NCI-H446 treated with DMSO at 0.1 percent for 48 hours (cell line): Measurements from ENCODE around the gene ROGDI.
A peak's percentile ranks its signal among the peaks of the same experiment; 100 is the strongest.

ENCODE experiments used
- DNase-seq: peaks from one replicate; lab custom pipeline; 2025; lab: John Stamatoyannopoulos, UW

The ROGDI gene, protein sequence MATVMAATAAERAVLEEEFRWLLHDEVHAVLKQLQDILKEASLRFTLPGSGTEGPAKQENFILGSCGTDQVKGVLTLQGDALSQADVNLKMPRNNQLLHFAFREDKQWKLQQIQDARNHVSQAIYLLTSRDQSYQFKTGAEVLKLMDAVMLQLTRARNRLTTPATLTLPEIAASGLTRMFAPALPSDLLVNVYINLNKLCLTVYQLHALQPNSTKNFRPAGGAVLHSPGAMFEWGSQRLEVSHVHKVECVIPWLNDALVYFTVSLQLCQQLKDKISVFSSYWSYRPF

DNA sequence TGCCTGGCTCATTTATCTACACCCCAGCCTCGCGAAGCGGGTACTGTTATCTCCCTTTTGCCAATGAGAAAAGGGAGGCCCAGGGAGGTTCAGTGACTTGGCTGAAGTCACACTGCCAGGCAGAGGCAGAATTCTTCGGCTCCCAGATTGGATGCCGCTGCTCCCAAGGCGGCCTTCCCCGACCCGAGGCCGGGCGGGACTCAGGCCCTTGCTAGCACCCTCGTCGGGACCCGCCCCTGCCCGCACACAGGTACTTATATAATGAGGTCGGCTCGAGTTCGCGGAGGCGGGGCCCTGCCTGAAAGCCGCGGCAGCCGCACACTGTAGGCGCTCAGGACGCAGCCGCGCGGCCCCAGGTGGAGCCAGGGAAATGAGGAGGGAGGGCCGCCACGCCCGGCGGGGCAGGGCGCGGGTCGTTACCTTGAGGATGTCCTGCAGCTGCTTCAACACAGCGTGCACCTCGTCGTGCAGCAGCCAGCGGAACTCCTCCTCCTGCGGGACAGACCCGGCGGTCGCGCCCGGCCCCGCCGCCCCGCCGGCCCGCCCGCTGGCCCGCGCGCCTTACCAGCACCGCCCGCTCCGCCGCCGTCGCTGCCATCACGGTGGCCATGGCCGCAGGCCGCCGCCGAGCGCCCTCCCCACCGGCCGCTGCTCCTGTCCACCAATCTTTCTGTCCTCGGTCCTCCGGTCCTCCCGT lies at the start of gene ROGDI:
TSS of gene ROGDI (minus strand) at position 672 of the 697 bp plus-strand sequence. CDS start at position 610, 62 bp downstream.
- no peak for DNase-seq

- no peak for DNase-seq
Measured at GRCh38 chr16:4850211-4850610, 47.8 kb upstream of the ROGDI start.

DNA sequence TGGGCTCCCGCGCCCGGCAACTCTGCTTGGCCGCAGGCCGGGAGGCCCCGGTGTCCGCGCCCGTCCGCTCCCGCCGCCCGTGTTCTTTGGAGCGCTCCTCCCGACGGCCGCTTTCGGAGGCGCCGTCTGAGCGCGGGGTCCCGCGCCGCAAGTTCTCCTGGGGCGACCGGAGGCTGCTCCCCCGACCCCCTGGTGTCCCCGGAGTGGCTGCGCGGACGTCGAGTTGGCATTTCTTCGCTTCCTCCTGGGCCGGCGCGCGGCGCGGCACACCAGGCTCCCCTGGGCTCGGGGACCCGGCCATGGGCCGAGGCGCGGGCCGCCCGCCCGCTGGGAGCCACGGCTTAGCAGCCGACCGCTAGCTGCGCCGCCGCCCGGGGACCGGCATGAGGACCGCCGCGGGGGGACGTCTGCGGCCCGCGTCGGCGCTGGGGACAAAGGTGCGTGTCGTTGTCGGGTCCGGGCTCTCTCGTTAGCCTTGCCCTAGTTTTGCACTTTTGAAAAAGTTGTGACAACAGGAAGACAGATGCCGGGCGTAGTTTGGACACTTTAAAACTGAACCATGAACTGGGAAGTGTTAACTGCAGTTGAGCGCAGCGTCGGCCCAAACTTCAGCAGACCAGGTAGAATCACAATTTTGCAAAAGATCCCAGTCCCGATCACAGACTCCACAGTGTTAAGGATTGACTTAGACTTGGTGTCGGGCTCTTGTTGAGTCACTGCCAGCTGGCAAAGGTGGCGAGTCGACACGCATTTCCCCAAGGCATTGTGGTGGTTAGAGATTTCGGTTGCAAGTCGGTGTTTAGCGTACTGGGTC lies 45.5 kb upstream of the ROGDI start:
- DNase-seq, result no peak

DNA sequence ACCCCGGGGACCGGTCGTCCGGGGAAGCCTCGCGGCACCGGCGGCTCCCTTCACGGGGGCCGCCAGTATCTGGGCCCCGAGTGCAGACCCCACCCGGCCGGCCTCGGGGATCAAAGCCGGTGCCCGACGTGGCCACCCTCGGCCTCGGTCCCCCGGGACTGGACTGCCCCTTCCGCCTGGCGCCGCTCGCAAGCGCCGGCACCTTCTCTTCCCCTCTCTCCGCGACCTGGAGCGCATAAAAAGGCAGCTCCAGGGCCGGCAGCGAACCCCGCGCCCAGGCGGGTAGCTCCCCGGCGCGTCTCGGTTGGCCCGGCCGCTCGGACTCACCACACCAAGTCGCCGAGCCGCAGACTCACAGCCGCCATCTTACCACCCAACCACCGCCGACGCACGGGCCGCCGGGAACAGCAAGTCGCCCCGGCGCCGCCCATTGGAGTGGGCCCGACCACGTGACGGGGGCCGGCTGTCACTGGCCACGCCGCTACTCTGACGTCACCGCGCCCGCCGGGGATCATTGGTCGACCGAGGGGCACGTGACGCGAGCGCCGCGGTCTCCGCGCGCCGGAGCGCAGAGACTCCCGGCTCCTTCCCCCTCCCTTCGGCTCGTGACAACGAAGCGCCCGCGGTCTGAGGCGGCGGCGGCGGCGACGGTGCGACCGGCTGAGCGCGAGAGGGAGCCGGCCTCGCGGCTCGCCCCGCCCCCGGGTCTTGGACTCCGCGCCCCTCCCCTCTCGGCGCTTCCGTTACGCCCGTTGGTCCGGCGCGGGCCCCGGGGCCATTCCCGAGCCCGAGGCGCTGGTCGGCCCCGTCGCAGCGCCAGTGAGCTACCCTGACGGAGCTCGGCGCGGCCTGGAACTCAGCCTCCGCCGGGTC lies 44.7 kb upstream of the ROGDI start, which contains the start of the genes GLYR1 and UBN1:
TSS of gene GLYR1 (minus strand) at position 388 of the 873 bp plus-strand sequence. CDS start at position 365, 23 bp downstream.
TSS of gene UBN1 (plus strand) at position 581 of the 873 bp plus-strand sequence. CDS start 5,437 bp downstream, outside the sequence.
- peak; percentile 90 for DNase-seq

GRCh38 chr16:4846503-4846900 lies 44.1 kb upstream of the ROGDI start:
- no peak for DNase-seq

- no peak for DNase-seq
Measured at GRCh38 chr16:4840984-4841383, 38.6 kb upstream of the ROGDI start.

GRCh38 chr16:4839942-4840341 lies 37.5 kb upstream of the ROGDI start:
- no peak for DNase-seq

DNA sequence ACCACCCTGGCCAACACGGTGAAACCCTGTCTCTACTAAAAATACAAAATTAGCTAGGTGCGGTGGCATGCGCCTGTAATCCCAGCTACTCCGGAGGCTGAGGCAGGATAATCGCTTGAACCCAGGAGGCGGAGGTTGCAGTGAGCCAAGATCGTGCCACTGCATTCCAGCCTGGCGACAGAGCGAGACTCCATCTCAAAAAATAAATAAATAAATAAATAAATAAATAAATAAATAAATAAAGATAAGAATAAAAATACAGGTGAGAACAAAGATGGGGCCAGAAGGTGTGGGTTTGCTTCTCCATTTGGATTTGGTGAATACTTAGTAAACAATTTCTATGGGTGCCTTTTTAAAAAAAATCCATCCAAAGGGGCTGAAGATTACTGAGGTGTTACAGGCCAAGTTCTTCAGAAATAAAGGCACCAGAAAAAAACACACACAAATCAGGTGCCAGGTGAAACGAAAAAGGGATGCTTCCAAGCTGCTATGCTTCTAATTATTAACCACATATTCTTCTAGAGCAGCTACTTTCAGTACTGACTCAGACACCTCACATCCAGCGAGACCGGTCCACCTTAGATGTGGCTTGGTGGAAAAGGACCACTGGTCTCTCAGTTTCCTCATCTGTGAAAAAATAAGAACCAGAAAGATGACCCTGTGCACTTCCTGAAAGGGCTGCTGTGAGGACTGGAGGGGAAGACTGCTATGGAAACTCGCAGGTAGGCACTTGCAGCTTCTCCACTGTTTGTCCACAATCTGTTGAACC lies 35.5 kb upstream of the ROGDI start:
- no peak for DNase-seq

GRCh38 chr16:4836727-4837126 lies 34.3 kb upstream of the ROGDI start:
- no peak for DNase-seq

- no peak for DNase-seq
Measured at GRCh38 chr16:4833584-4833983, 31.2 kb upstream of the ROGDI start.

- DNase-seq, result no peak
Measured at GRCh38 chr16:4832698-4833343, 30.4 kb upstream of the ROGDI start.

- no peak for DNase-seq
Measured at GRCh38 chr16:4831616-4832015, 29.2 kb upstream of the ROGDI start.

GRCh38 chr16:4830408-4830807 lies 28.0 kb upstream of the ROGDI start:
- DNase-seq, result no peak

GRCh38 chr16:4828567-4829321 lies 26.3 kb upstream of the ROGDI start:
- no peak for DNase-seq

- DNase-seq, result no peak
Measured at GRCh38 chr16:4826980-4827379, 24.5 kb upstream of the ROGDI start.

GRCh38 chr16:4826526-4826925 lies 24.1 kb upstream of the ROGDI start:
- DNase-seq, result no peak

DNA sequence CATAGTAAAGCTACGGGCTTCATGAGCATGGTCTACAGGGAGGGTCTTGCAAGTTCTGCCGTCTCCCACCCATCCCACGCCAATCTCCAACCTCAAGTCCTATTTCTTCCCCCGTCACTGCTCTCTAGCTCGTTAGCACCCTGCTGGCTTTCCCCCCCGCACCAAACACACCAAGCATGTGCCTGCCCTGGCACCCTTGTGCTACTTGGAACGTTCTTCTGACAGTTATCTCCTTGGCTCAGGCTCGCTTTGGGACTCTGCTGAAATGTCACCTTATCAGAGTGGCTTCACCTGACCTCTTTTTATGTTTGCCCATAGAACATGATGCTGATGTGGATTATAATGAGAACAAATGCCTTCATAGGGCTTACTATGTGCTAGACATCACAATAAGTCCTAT lies 22.8 kb upstream of the ROGDI start:
- DNase-seq, result no peak

GRCh38 chr16:4820652-4821051 lies 18.2 kb upstream of the ROGDI start:
- no peak for DNase-seq

DNA sequence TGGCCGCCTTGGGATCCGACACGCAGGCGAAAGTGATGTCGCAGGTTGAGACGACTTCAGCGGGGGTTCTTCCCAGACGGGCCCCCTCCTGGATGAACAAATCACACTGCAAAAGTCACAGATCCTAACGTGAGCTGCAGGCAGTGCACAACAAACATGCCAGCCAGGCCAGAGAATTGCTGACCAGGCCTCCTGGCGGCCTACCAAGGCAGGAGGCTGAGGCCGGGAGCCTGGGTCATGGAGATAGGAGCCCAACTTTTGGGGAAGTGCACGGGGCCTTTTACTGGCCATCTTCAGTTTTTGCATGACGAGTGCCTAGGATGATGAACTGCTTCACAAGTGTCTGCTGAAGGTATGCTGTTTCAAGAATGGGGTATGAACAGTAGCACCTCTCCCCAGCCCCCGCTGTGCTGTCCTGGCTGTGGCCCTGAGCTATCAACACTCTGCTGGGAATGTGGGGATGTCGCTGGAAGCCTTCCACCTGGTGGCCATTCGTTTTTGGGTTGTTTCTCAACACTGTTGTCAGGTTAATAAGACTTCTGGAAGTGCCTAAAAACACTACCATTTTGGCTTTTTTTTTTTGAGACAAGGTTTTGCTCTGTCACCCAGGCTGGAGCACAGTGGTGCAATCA lies 12.2 kb upstream of the ROGDI start:
- DNase-seq, result no peak
